ENCODE measurements around the gene CLMN.

Gene CLMN

GRCh38 chr14:95237121-95237957, 82.4 kb downstream of the CLMN start:
- DNase-seq: no peak

- DNase-seq: no peak
These were observed 83.5 kb downstream of the CLMN start for GRCh38 chr14:95236221-95236620.

DNA sequence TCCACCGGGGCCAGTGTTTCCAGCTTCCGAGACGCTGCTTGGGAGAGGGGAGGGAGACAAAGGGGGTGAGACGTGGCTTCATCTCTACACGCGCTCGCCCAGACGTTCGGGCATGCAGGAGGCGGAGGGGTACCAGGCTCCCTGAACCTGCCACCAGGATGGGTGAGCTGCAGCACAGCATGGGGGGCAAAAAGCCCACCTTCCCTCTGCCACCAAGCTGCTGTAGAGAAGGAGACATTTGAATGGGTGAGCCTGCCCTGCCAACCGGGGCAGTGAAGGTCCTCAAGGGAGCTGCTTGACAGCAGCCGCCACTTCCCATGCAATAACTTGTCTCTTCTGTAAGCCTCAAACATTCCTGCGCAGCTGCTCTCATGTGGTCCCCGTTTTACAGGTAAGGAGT, 83.9 kb downstream of the CLMN start:
- DNase-seq: no peak

DNA sequence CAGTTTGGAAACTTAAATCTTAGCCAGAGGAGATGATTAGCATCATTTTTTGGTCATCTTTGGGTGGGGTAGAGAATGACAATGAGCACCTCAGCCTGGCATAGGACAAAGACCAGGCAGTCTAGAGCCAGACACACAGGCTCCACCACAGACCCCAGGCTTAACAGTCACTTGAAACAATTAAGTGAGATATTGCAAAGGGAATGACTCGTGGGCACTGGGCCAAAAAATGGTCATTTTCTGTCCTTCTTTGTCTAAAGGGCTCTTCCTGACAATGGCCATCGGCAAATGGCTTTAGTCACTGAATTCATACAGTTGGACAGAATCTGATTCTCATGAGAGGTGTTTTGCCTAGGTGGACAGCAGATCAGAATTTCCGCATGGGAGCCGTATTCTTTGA, 84.4 kb downstream of the CLMN start:
- DNase-seq: no peak

DNA sequence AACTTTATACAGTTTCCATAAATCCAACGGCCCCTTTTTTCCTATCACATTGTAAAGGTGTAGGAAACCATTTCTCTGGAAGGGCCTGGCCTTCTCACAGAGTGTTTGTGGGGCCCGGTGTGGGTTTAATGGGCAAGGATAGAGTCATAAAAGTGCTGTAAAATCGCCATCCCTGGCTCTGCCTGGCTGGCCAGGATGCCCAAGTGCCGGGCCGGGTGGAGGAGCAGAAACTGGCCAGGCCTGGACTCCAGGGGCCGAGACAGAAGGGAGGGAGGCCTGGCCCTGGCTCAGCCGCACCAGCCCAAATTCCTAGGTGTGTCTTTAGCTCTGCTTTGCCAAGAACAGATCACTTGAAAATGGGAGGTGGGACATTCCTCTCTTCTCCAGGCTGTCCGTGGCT, 85.3 kb downstream of the CLMN start:
- DNase-seq: no peak

- DNase-seq: no peak
These were observed 85.9 kb downstream of the CLMN start for GRCh38 chr14:95233702-95234241.

GRCh38 chr14:95232894-95233584, 86.7 kb downstream of the CLMN start:
- DNase-seq: no peak

DNA sequence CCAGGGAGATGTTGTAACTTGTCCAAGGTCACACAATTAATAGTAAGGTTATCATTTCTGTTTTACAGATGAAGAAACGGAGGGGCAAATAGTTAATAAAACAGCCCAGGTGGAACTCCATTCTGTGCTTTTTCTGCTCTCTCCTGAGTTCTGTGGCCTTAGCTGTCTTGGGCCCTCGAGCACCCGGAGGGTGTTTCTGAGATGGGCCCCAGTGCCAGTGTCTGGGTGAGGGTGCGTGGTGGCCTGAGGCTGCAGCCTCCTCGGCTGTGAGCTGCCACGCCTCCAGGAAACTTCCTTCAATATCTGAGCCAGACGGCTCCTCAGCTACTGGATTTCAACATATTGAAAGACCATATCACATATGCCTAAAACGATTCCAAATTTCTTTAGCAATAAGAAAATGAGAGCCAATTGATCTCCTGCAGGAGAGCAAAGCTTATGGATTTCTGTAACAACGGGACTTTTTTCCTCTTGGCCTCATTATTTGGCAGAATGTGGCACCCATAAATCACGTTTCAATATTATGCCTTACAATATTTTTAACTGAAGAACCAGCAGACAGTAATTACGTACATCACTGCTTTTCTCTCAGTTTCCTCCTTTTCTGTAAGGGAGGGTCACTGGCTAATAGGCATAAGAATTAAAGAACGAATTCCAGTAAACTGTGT, 87.6 kb downstream of the CLMN start:
- no peak for DNase-seq

GRCh38 chr14:95229749-95230148, 90.0 kb downstream of the CLMN start:
- DNase-seq: no peak

DNA sequence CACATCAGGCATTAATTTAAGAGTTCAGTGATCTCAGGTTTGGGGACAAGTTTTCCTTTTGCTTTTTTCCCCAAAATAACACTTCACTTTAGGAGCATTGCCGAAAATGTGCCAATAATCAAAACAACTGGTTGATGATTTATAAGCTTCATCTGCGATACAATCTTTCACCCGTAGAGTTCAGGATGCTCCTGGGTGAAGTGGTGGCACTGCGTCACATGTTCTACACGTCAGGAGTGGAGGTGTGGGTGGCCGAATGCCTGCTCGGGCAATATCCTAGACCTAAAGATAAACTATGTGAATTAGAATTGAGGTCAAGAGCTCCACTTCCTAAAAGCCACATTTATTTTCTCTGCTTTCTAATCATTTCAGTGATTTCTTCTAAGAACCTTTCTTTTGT, 91.5 kb downstream of the CLMN start:
- DNase-seq: no peak

GRCh38 chr14:95227279-95227860, 92.3 kb downstream of the CLMN start:
- DNase-seq: peak; percentile 81

- DNase-seq: no peak
These were observed 92.9 kb downstream of the CLMN start for GRCh38 chr14:95226801-95227200.

GRCh38 chr14:95225251-95225887, 94.3 kb downstream of the CLMN start:
- no peak for DNase-seq

GRCh38 chr14:95222870-95223398, 96.8 kb downstream of the CLMN start:
- DNase-seq: peak; percentile 77

- DNase-seq: peak; percentile 91
These were observed 97.5 kb downstream of the CLMN start for GRCh38 chr14:95222151-95222631.

DNA sequence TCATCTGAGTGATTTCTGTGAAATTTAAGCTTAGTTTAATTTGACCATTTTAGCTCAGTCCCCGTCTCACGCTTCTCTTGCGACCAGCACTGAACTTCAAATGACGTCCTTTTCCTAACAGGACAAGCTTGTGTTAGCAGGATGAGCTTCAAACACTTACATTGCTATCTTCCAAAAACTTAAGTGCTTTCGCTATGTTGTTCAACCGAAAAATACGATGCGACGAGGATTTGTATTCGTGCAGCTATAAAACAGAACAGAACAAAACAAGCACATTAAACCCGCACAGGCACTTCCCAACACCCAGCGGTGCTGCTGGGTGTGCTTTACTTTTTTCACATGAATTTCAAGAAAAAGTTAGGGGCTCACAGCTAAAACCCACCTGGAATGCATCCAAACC, 98.2 kb downstream of the CLMN start:
- DNase-seq: no peak

DNA sequence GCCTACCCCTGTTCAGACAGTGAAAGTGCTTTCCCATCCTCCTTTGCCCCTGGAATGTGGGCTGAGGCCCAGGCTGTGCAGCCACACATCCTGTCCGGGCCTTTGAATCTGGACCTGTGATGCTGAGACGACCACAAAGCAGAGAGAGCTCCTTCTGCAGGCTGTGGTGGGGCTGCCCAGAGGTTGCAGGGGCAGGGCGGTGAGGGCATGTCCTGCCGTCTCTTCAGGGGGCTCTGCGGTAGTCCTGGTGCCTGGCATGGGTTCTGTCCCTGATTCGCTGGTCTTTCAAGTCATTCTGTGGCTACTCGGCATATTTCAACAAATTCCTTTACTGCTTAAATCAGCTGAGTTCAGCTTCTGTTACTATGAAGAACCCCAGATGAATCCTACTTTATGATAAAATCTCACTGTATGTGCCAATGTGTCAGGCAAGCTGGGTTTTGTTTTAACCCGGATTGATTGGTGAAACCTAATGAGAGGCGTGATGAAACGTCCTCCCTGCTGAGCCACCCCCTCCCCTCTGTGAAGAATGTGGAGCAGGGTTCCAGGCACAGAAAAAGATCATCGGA, 99.0 kb downstream of the CLMN start:
- DNase-seq: peak; percentile 91

DNA sequence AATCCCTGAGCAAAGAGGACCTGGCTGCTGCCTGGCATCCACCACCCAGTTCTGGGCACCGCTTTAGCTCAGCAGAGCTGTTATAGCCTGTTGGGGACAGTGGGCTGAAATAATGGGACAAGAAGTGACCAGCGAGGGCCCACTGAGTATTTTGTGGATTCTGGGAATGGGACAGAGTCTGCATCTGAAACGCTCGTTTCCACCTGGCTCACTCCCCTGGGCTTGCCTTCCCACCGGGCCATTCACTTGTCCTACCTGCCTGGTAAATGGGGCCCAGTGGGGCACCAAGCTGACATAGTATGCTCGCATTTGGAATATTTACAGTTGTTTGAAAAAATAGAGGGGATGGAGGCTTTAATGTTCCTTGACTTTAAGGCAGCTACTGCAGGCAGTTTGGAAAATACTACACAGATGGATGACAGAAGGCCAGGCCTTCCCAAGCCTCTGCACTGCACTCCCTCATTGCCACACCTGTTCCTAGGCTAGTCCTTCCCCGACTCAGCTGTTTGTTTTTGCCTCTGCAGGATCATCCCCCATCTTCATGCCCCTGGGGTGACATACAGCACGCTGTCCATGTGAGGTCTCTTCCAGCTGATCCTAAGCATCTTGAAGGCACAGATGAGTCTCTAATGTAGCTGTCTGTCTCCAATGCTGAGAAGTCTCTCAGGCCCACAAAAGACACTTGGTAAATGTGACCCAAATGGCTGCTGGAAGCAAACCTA, 101.1 kb downstream of the CLMN start:
- no peak for DNase-seq

DNA sequence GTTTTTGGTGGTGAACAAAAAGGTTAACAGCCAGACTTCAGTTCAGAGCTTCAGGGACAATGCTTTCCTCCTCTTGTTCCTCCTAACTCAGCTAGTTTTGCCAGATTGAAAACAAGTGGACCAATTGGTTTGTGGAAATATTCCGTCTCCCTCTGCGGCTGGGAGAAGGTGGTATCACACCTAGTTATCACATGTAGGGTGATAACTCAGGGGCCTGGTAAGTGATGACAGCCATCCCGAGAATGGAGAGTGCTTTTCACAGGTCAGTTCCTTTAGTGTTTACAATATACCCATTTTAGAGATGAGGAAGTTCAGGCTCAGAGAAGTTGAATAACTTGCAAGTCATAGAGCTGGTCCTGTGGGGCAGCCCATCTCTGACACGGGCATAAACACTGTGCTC, 101.7 kb downstream of the CLMN start:
- DNase-seq: no peak

DNA sequence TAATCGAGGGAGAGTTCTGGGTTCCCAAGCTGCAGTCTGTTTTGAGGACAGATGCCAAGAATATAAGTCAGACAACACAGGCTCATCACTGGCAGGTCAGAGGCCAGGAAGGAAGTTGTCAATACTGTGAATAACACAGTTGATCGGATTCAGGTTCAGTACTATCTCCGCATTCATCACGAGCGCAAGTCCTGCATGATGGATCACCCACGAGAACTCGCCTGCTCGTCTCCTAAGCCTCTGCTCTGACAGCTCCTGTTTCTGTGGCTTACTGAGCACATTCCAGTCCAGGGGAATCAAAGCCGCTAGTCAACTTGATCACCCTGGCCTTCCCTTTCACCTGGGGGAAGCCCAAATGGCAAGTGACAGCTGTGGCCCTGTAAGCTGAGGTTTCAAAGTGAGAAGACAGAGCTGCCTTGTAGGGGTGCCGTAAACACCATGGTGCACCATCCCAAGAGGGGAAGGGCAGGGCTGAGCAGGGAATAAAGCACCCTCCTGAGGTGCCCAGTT, 102.3 kb downstream of the CLMN start:
- peak; percentile 36 for DNase-seq

- DNase-seq: no peak
These were observed 103.7 kb downstream of the CLMN start for GRCh38 chr14:95216008-95216407.
